WTC11 (cell line): ENCODE measurements around the gene DIDO1. TPM values are rescaled to one million over a fixed set of nuclear protein-coding genes. Genes with fewer than 3 reads are reported as not detected.
A peak's percentile ranks its signal among the peaks of the same experiment; 100 is the strongest.

Experiments
- ATAC-seq: fragments of 200-7000 bp; cut with Tn5 transposase; 2 replicates; pipeline ENCODE4 v1.10.0; 2021; ENCODE audit warnings: mild to moderate bottlenecking, moderate library complexity
- CTCF ChIA-PET: fragments of 300-600 bp; sonication (Branson Sonifier 250); formaldehyde crosslinking; loops from one replicate; lab custom pipeline; 2021; ENCODE audit warnings: antibody characterized with exemption; lab: Charles Lee
- POLR2A ChIA-PET: fragments of 350-600 bp; sonication (Branson Sonifier 250); formaldehyde crosslinking; loops from one replicate; lab custom pipeline; 2021; ENCODE audit warnings: antibody characterized with exemption; lab: Charles Lee
- DNase-seq: peaks from one replicate; pipeline ENCODE4 v3.0.0; 2021; ENCODE audit warnings: low spot score
- H3K27ac Mint-ChIP-seq: 2 replicates; pipeline ENCODE4 v1.8.0; 2021; ENCODE audit warnings: mixed read lengths
- H3K27me3 Mint-ChIP-seq: 2 replicates; pipeline ENCODE4 v1.8.0; 2021; ENCODE audit warnings: low read depth, mild to moderate bottlenecking, moderate library complexity, mixed read lengths
- H3K36me3 Mint-ChIP-seq: 2 replicates; pipeline ENCODE4 v1.8.0; 2021; ENCODE audit warnings: mixed read lengths
- H3K4me1 Mint-ChIP-seq: 2 replicates; pipeline ENCODE4 v1.8.0; 2022; ENCODE audit warnings: mixed read lengths
- H3K4me3 Mint-ChIP-seq: 2 replicates; pipeline ENCODE4 v1.8.0; 2021; ENCODE audit warnings: mild to moderate bottlenecking, moderate library complexity, mixed read lengths
- H3K9me3 Mint-ChIP-seq: 2 replicates; pipeline ENCODE4 v1.8.0; 2021; ENCODE audit warnings: mixed read lengths
- ATF1 ChIP-seq: sonication (generic); formaldehyde crosslinking; IDR thresholded peaks from 2 replicates; pipeline ENCODE4 v1.8.1; 2023; ENCODE audit warnings: mild to moderate bottlenecking, moderate library complexity, missing genetic modification reagents
- CREM ChIP-seq: sonication (generic); formaldehyde crosslinking; IDR thresholded peaks from 2 replicates; pipeline ENCODE4 v1.8.1; 2022; ENCODE audit warnings: mild to moderate bottlenecking, missing genetic modification reagents, moderate library complexity
- FOXK1 ChIP-seq: sonication (generic); formaldehyde crosslinking; IDR thresholded peaks from 2 replicates; pipeline ENCODE4 v1.8.0; 2022; ENCODE audit warnings: mild to moderate bottlenecking, moderate library complexity, missing genetic modification reagents
- FOXP4 ChIP-seq: sonication (generic); formaldehyde crosslinking; IDR thresholded peaks from 2 replicates; pipeline ENCODE4 v1.8.0; 2022; ENCODE audit warnings: mild to moderate bottlenecking, missing genetic modification reagents
- KAT7 ChIP-seq: sonication (generic); formaldehyde crosslinking; IDR thresholded peaks from 2 replicates; pipeline ENCODE4 v1.8.1; 2023; ENCODE audit warnings: missing genetic modification reagents, mild to moderate bottlenecking, borderline replicate concordance
- NR2C2 ChIP-seq: sonication (generic); formaldehyde crosslinking; IDR thresholded peaks from 2 replicates; pipeline ENCODE4 v1.8.0; 2022; ENCODE audit warnings: mild to moderate bottlenecking, missing genetic modification reagents
- OVOL2 ChIP-seq: fragments of 250-450 bp; sonication (Bioruptor Pico); IDR thresholded peaks from 2 replicates; pipeline ENCODE4 v1.9.0; 2021; ENCODE audit warnings: mild to moderate bottlenecking, borderline replicate concordance
- PRRX2 ChIP-seq: fragments of 250-450 bp; sonication (Bioruptor Pico); IDR thresholded peaks from 2 replicates; pipeline ENCODE4 v1.8.0; 2021; ENCODE audit warnings: mild to moderate bottlenecking
- RORB ChIP-seq: fragments of 250-450 bp; sonication (Bioruptor Pico); IDR thresholded peaks from 2 replicates; pipeline ENCODE4 v1.9.0; 2021; ENCODE audit warnings: mild to moderate bottlenecking
- ZBTB21 ChIP-seq: sonication (generic); formaldehyde crosslinking; IDR thresholded peaks from 2 replicates; pipeline ENCODE4 v1.8.1; 2023; ENCODE audit warnings: mild to moderate bottlenecking, missing genetic modification reagents, borderline replicate concordance
- ZNF138 ChIP-seq: sonication (generic); formaldehyde crosslinking; conservative IDR thresholded peaks from 2 replicates; pipeline ENCODE4 v1.8.1; 2022; ENCODE audit warnings: mild to moderate bottlenecking, moderate library complexity, missing genetic modification reagents
- ZNF281 ChIP-seq: sonication (generic); formaldehyde crosslinking; IDR thresholded peaks from 2 replicates; pipeline ENCODE4 v1.8.0; 2023; ENCODE audit warnings: mild to moderate bottlenecking, missing genetic modification reagents
- ZNF416 ChIP-seq: fragments of 250-450 bp; sonication (Bioruptor Pico); IDR thresholded peaks from 2 replicates; pipeline ENCODE4 v1.9.0; 2021; ENCODE audit warnings: mild to moderate bottlenecking, inconsistent platforms
- ZNF425 ChIP-seq: fragments of 250-450 bp; sonication (Bioruptor Pico); conservative IDR thresholded peaks from 2 replicates; pipeline ENCODE4 v1.9.0; 2021; ENCODE audit warnings: mild to moderate bottlenecking
- total RNA-seq: library from RNA; stranded (reverse); gene quantifications from 3 replicates; pipeline ENCODE4 v1.2.3, GENCODE V29; 2021
- TF ChIP-seq, protein P1 (sequence below): fragments of 250-450 bp; sonication (Bioruptor Pico); IDR thresholded peaks from 2 replicates; pipeline ENCODE4 v1.9.0; 2021; ENCODE audit warnings: moderate library complexity, mild to moderate bottlenecking, inconsistent platforms, borderline replicate concordance
- TF ChIP-seq, protein P2 (sequence below): sonication (generic); formaldehyde crosslinking; IDR thresholded peaks from 2 replicates; pipeline ENCODE4 v1.8.1; 2023; ENCODE audit warnings: mild to moderate bottlenecking, missing genetic modification reagents
- TF ChIP-seq, protein P3 (sequence below): sonication (generic); formaldehyde crosslinking; IDR thresholded peaks from 2 replicates; pipeline ENCODE4 v1.8.1; 2023; ENCODE audit warnings: mild to moderate bottlenecking, missing genetic modification reagents, moderate library complexity
- TF ChIP-seq, protein P4 (sequence below): fragments of 250-450 bp; sonication (Bioruptor Pico); IDR thresholded peaks from 2 replicates; pipeline ENCODE4 v2.1.2; 2022; ENCODE audit warnings: mild to moderate bottlenecking, moderate library complexity
- TF ChIP-seq, protein P5 (sequence below): sonication (generic); formaldehyde crosslinking; IDR thresholded peaks from 2 replicates; pipeline ENCODE4 v1.8.0; 2022; ENCODE audit warnings: mild to moderate bottlenecking, missing genetic modification reagents

Gene DIDO1
- total RNA-seq, 1 experiment from 2014 or later: 87.3 TPM

- CTCF ChIA-PET: no interaction called here
- no peak for ATAC-seq
- H3K27ac Mint-ChIP-seq: no peak overlapping the region
- TF ChIP-seq, protein P1, sequence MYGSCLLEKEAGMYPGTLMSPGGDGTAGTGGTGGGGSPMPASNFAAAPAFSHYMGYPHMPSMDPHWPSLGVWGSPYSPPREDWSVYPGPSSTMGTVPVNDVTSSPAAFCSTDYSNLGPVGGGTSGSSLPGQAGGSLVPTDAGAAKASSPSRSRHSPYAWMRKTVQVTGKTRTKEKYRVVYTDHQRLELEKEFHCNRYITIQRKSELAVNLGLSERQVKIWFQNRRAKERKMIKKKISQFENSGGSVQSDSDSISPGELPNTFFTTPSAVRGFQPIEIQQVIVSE (CRISPR knock-in tag): no peak
- TF ChIP-seq, protein P2, sequence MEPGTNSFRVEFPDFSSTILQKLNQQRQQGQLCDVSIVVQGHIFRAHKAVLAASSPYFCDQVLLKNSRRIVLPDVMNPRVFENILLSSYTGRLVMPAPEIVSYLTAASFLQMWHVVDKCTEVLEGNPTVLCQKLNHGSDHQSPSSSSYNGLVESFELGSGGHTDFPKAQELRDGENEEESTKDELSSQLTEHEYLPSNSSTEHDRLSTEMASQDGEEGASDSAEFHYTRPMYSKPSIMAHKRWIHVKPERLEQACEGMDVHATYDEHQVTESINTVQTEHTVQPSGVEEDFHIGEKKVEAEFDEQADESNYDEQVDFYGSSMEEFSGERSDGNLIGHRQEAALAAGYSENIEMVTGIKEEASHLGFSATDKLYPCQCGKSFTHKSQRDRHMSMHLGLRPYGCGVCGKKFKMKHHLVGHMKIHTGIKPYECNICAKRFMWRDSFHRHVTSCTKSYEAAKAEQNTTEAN (CRISPR knock-in tag): no peak
- peaks cover 7% of the 10 kb centered on the region for H3K36me3 Mint-ChIP-seq
- POLR2A ChIA-PET: no interaction called here
- no peak for DNase-seq
- no peaks in the 10 kb centered on the region for H3K9me3 Mint-ChIP-seq
- no peaks in the 10 kb centered on the region for H3K27me3 Mint-ChIP-seq
- H3K4me1 Mint-ChIP-seq: peaks cover 41% of the 10 kb centered on the region
- H3K4me3 Mint-ChIP-seq: no peak overlapping the region
These were observed 46.0 kb downstream of the DIDO1 start for GRCh38 chr20:62880147-62880934.

- H3K4me1 Mint-ChIP-seq: peaks cover 37% of the 10 kb centered on the region
- ATAC-seq: peak; percentile 27
- CTCF ChIA-PET: interaction anchor here (1.1 kb wide), 1 partner anchor 75 kb away, joined by 4 read pairs; no protein-coding TSS in a partner anchor
- POLR2A ChIA-PET: interaction anchor here (1.0 kb wide), 1 partner anchor 56 kb away, joined by 3 read pairs; no protein-coding TSS in a partner anchor
- no peaks in the 10 kb centered on the region for H3K9me3 Mint-ChIP-seq
- no peaks in the 10 kb centered on the region; the same call in 1 of the 2 replicates for H3K27me3 Mint-ChIP-seq
- H3K27ac Mint-ChIP-seq: peak overlapping the region; percentile 70
- H3K36me3 Mint-ChIP-seq: peaks cover 7% of the 10 kb centered on the region
- DNase-seq: peak; percentile 66
- peak overlapping the region; percentile 46 for H3K4me3 Mint-ChIP-seq
- TF ChIP-seq NR2C2: no peak
- TF ChIP-seq RORB: no peak
- TF ChIP-seq, protein P3, sequence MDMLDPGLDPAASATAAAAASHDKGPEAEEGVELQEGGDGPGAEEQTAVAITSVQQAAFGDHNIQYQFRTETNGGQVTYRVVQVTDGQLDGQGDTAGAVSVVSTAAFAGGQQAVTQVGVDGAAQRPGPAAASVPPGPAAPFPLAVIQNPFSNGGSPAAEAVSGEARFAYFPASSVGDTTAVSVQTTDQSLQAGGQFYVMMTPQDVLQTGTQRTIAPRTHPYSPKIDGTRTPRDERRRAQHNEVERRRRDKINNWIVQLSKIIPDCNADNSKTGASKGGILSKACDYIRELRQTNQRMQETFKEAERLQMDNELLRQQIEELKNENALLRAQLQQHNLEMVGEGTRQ: no peak
- TF ChIP-seq OVOL2 (CRISPR knock-in tag): no peak
- TF ChIP-seq ZNF425 (CRISPR knock-in tag): no peak
- TF ChIP-seq ZBTB21 (CRISPR knock-in tag): 0 out of 2 replicates have a peak, but pooled peaks have one; percentile 43
- TF ChIP-seq, protein P4, sequence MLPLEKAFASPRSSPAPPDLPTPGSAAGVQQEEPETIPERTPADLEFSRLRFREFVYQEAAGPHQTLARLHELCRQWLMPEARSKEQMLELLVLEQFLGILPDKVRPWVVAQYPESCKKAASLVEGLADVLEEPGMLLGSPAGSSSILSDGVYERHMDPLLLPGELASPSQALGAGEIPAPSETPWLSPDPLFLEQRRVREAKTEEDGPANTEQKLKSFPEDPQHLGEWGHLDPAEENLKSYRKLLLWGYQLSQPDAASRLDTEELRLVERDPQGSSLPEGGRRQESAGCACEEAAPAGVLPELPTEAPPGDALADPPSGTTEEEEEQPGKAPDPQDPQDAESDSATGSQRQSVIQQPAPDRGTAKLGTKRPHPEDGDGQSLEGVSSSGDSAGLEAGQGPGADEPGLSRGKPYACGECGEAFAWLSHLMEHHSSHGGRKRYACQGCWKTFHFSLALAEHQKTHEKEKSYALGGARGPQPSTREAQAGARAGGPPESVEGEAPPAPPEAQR: no peak
- TF ChIP-seq PRRX2 (CRISPR knock-in tag): no peak
- TF ChIP-seq ATF1 (CRISPR knock-in tag): no peak
- TF ChIP-seq FOXP4: no peak
- no peak for TF ChIP-seq ZNF281 (CRISPR knock-in tag)
- no peak for TF ChIP-seq CREM
- TF ChIP-seq ZNF416: no peak
- 0 out of 2 replicates have a peak, but pooled peaks have one; percentile 27 for TF ChIP-seq ZNF138 (CRISPR knock-in tag)
- TF ChIP-seq FOXK1: no peak
- TF ChIP-seq, protein P5, sequence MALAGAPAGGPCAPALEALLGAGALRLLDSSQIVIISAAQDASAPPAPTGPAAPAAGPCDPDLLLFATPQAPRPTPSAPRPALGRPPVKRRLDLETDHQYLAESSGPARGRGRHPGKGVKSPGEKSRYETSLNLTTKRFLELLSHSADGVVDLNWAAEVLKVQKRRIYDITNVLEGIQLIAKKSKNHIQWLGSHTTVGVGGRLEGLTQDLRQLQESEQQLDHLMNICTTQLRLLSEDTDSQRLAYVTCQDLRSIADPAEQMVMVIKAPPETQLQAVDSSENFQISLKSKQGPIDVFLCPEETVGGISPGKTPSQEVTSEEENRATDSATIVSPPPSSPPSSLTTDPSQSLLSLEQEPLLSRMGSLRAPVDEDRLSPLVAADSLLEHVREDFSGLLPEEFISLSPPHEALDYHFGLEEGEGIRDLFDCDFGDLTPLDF (CRISPR knock-in tag): no peak
- TF ChIP-seq KAT7 (CRISPR knock-in tag): 0 out of 2 replicates have a peak, but pooled peaks have one; percentile 43
These were observed 46.8 kb downstream of the DIDO1 start for GRCh38 chr20:62879275-62880146.
